Astrocyte of the cerebellum (primary cell): Measurements from ENCODE around the gene SNRK.

Experiments used
- DNase-seq: peaks from one replicate; pipeline ENCODE4 v3.0.0-alpha.2; 2011; ENCODE audit warnings: low read depth
- H3K4me3 ChIP-seq: 2 replicates; pipeline ENCODE4 v1.5.1; 2011; ENCODE audit warnings: mild to moderate bottlenecking, low read depth, low read length, moderate library complexity
- in situ Hi-C: cut with HindIII; loops from 2 replicates; pipeline ENCODE4 v1.10.0; 2017; ENCODE audit warnings: low sequenced_read_pairs
- TF ChIP-seq, protein P1 (sequence below): IDR thresholded peaks from 2 replicates; pipeline ENCODE4 v1.5.1; 2012; ENCODE audit warnings: low read length, low read depth, moderate library complexity, mild to moderate bottlenecking; ENCODE audit errors: missing control alignments

Gene SNRK

DNA sequence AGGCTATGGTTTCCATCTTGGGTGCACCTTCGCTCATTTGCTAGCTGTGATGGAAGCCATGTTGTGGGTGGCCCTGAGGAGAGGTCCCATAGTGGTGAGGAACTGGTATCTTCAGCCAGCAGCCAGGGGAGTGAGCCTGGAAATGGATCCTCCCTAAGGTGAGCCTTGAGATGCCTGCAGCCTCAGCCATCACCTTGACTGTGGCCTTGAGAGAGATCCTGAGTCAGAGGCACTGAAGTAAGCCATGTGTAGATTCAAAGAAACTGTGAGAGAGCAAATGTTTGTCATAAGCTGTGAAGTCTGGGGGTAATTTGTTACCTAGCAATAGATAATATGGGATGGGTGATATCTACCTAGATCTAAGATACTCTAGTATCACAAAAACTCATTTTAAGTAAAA is 105.3 kb downstream of the SNRK start:
- no peak overlapping the region for H3K4me3 ChIP-seq
- TF ChIP-seq, protein P1, sequence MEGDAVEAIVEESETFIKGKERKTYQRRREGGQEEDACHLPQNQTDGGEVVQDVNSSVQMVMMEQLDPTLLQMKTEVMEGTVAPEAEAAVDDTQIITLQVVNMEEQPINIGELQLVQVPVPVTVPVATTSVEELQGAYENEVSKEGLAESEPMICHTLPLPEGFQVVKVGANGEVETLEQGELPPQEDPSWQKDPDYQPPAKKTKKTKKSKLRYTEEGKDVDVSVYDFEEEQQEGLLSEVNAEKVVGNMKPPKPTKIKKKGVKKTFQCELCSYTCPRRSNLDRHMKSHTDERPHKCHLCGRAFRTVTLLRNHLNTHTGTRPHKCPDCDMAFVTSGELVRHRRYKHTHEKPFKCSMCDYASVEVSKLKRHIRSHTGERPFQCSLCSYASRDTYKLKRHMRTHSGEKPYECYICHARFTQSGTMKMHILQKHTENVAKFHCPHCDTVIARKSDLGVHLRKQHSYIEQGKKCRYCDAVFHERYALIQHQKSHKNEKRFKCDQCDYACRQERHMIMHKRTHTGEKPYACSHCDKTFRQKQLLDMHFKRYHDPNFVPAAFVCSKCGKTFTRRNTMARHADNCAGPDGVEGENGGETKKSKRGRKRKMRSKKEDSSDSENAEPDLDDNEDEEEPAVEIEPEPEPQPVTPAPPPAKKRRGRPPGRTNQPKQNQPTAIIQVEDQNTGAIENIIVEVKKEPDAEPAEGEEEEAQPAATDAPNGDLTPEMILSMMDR: no peak
- no peak for DNase-seq
- in situ Hi-C loops: no loop called here

DNA sequence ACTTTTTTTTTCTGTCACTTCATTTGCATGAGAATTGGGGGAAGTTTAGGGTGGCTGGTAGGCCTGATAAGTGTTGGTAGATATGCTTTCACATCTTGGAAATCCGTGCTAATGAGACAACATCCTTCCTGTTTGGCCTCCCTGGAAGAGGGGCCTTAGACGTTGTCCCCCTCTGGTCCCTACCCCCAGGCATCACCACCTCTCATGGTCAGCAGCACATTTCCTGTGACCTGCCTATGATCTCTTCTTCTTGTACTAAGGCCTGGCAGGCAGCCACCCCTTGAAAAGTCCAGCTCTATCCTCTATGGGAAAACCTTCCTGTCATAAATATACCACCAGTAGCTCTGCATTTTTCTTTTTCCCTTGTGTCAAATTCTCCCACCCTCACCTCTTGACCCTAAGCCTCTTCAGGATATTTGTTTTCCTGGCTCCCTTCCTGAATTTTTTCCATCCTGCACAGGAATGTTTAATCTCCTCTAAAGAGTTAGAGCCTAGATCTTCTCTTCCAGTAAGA is 107.8 kb downstream of the SNRK start:
- DNase-seq: no peak
- TF ChIP-seq, protein P1: no peak
- H3K4me3 ChIP-seq: no peak overlapping the region
- in situ Hi-C loops: no loop called here

DNA sequence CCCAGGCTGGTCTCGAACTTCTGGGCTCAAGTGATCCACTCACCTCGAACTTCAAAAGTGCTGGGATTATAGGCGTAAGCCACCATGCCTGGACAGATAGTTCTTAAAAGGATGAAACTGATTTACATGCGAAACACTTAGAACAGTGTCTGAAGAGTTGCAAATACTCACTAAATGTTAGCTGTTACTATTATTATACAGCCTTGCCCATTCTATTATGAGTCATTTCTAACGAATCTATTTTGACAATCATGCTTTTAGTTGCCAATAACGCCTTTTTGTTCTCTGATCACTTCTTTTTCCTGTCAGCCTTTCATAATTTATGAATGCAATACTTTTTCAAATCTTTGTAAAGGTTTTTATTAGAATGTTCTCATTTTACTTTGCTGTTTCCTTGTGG is 112.7 kb downstream of the SNRK start:
- H3K4me3 ChIP-seq: no peak overlapping the region
- in situ Hi-C loops: no loop called here
- DNase-seq: no peak
- TF ChIP-seq, protein P1: no peak

DNA sequence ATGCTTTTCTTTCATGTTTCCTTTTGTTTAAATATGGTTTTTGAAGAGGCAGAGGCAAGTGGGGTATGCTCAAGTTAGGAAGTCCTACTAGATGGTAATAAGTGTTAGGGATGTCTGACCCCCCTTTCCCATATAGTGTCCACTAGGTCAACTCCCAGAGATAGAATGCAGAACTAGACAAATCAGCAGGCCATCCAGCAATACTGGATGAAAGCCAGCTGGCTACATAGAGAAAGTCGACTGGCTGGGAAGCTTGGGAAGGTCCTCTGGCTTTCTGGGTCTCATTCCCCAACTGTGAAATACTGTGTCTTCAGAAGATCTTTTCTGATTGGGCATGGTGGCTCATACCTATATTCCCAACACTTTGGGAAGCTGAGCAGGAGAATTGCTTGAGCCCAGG is 113.8 kb downstream of the SNRK start:
- H3K4me3 ChIP-seq: no peak overlapping the region
- no peak for DNase-seq
- in situ Hi-C loops: no loop called here
- TF ChIP-seq, protein P1: no peak
